Adrenal gland (tissue), 5 donors: Measurements from ENCODE around the gene TTLL5.

ENCODE experiments used
- CTCF ChIP-seq, 6 experiments: fragments of 450-650 bp in 4 of 6; fragments of 200-600 bp in 2 of 6; sonication (generic) in 1 of 6; IDR thresholded peaks; 1 replicate in 5 of 6; 2 replicates in 1 of 6; pipeline versions ENCODE4 v1.5.1 to v1.8.0; 2016 to 2021; ENCODE audit warnings: antibody characterized with exemption in 6 of 6, mild to moderate bottlenecking in 2 of 6, moderate library complexity in 1 of 6
- POLR2A ChIP-seq, 2 donors: fragments of 450-650 bp; IDR thresholded peaks; one replicate each; pipeline ENCODE4 v1.6.1; 2017; ENCODE audit warnings: antibody characterized with exemption in 2 of 2, mild to moderate bottlenecking in 2 of 2, moderate library complexity in 1 of 2
- donor health status: DM: no; HTN: no; CAD: no.

GRCh38 chr14:75896341-75896740, 235.3 kb downstream of the TTLL5 start:
- TF ChIP-seq POLR2A (IDR thresholded peaks at IDR 0.05) (no peak), CTCF (IDR thresholded peaks at IDR 0.05) (no peak)
